Measurements from ENCODE around the gene TIMM10B. TPM values are rescaled to one million over a fixed set of nuclear protein-coding genes. Genes with fewer than 3 reads are reported as not detected.

Gene TIMM10B
- total and polyA plus RNA-seq, 9 of the 15 experiments (the other 6 are each of a cell fraction or from before 2014, with no cell fraction given) = 43.2 to 163 (median 57.0) TPM

DNA sequence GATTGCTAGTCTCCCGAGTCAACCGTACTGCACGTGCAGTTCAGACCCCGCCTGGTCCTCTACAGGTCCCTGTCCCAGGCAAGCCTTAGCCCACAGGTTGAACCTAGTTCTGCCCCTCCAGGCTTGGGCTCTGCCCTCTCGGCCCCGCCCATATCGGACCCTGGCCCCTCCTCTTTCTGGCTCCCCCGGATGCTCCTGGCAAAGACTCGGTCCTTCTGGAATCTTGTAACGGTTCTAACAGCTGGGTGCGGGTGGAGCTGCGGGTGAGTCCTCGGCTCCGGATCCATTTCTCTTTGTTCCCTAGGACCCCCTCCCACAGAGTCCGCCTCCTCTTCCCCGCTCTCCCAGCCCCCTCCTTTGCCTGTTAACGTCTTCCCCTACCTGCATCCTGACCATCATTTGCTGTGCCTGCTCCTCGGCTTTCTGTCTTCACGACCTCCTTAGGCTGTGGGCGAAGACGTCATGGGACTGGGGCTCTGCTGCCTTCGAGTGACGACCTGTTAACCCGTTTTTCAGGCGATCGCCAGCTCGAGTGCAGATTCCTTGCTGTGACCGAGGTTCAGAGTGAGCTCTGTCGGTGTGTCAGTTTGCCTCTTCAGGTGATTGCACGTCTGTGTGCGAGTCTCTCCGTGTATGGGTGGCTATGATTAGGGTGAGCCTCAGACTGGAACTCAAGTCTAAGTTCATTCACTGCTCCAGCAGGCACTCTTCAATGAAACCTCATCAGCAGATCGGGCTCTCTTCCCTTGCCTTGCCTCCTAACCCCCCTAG is 16.0 kb downstream of the TIMM10B start, which contains the start of gene DNHD1:
TSS of gene DNHD1 (plus strand) at position 212 of the 771 bp plus-strand sequence. CDS start 936 bp downstream, outside the sequence.
- Histone ChIP-seq H3K9me1 (ENCODE audit: control insufficient read depth, insufficient read depth, low read length) (no peaks in the 10 kb centered on the region), H3K79me2 (ENCODE audit: control insufficient read depth, insufficient read depth, low read length) (no peaks in the 10 kb centered on the region), H3K36me3 (ENCODE audit: control insufficient read depth, insufficient read depth, low read length) (peaks cover 39% of the 10 kb centered on the region), H3K9me3 (replicated peaks; ENCODE audit: control insufficient read depth, insufficient read depth, low read depth, low read length) (no peaks in the 10 kb centered on the region), H4K20me1 (replicated peaks; ENCODE audit: control insufficient read depth, insufficient read depth, low read length) (peaks cover 4% of the 10 kb centered on the region; the same call in 1 of the 2 replicates), H3K4me1 (replicated peaks in 1 of 2; ENCODE audit: control insufficient read depth in 2 of 2, insufficient read depth in 2 of 2, low read length in 2 of 2) (no peaks in the 10 kb centered on the region), H3K9ac (ENCODE audit: insufficient read depth in 1 of 2, low read depth in 2 of 2, low read length in 2 of 2) (peak within 1 kb of the TSS in 1 of 2 experiments; percentile 55; a peak in 2 of 4 replicates), H3K27me3 (ENCODE audit: control insufficient read depth in 2 of 2, insufficient read depth in 2 of 2, low read length in 2 of 2) (no peaks in the 10 kb centered on the region), H3K4me2 (ENCODE audit: insufficient read depth, low read length) (no peak within 1 kb of the TSS), H3K27ac (ENCODE audit: extremely low read depth, low read depth, low read length) (no peak within 1 kb of the TSS), H3K4me3 (no peak within 1 kb of the TSS), H2AFZ (ENCODE audit: low read depth, low read length) (no peak within 1 kb of the TSS)
- intact Hi-C loops (cut with micrococcal nuclease) = no loop called here
- WGBS (ENCODE audit: insufficient coverage, low coverage, missing lambda C conversion rate) = 79% methylated on average over 22 of the region's 33 CpGs
- FAIRE-seq (no peak), ATAC-seq (no peak), DNase-seq (ENCODE audit: extremely low read depth in 1 of 4, low spot score in 3 of 4) (peak in 2 of 4 experiments; percentile 31 to 39)
- POLR2A ChIA-PET = interaction anchor here (0.6 to 5.1 kb wide), 5 partner anchors 9 to 44 kb away, joined by 3 to 33 read pairs (median 5); no protein-coding TSS in a partner anchor
- CTCF ChIA-PET (ENCODE audit: low intra/inter-chr PET ratio) = no interaction called here
- in situ Hi-C loops (cut with MboI) = no loop called here
- BruUV-seq (replicated peaks) = no TSS peak
- TF ChIP-seq, protein P1, sequence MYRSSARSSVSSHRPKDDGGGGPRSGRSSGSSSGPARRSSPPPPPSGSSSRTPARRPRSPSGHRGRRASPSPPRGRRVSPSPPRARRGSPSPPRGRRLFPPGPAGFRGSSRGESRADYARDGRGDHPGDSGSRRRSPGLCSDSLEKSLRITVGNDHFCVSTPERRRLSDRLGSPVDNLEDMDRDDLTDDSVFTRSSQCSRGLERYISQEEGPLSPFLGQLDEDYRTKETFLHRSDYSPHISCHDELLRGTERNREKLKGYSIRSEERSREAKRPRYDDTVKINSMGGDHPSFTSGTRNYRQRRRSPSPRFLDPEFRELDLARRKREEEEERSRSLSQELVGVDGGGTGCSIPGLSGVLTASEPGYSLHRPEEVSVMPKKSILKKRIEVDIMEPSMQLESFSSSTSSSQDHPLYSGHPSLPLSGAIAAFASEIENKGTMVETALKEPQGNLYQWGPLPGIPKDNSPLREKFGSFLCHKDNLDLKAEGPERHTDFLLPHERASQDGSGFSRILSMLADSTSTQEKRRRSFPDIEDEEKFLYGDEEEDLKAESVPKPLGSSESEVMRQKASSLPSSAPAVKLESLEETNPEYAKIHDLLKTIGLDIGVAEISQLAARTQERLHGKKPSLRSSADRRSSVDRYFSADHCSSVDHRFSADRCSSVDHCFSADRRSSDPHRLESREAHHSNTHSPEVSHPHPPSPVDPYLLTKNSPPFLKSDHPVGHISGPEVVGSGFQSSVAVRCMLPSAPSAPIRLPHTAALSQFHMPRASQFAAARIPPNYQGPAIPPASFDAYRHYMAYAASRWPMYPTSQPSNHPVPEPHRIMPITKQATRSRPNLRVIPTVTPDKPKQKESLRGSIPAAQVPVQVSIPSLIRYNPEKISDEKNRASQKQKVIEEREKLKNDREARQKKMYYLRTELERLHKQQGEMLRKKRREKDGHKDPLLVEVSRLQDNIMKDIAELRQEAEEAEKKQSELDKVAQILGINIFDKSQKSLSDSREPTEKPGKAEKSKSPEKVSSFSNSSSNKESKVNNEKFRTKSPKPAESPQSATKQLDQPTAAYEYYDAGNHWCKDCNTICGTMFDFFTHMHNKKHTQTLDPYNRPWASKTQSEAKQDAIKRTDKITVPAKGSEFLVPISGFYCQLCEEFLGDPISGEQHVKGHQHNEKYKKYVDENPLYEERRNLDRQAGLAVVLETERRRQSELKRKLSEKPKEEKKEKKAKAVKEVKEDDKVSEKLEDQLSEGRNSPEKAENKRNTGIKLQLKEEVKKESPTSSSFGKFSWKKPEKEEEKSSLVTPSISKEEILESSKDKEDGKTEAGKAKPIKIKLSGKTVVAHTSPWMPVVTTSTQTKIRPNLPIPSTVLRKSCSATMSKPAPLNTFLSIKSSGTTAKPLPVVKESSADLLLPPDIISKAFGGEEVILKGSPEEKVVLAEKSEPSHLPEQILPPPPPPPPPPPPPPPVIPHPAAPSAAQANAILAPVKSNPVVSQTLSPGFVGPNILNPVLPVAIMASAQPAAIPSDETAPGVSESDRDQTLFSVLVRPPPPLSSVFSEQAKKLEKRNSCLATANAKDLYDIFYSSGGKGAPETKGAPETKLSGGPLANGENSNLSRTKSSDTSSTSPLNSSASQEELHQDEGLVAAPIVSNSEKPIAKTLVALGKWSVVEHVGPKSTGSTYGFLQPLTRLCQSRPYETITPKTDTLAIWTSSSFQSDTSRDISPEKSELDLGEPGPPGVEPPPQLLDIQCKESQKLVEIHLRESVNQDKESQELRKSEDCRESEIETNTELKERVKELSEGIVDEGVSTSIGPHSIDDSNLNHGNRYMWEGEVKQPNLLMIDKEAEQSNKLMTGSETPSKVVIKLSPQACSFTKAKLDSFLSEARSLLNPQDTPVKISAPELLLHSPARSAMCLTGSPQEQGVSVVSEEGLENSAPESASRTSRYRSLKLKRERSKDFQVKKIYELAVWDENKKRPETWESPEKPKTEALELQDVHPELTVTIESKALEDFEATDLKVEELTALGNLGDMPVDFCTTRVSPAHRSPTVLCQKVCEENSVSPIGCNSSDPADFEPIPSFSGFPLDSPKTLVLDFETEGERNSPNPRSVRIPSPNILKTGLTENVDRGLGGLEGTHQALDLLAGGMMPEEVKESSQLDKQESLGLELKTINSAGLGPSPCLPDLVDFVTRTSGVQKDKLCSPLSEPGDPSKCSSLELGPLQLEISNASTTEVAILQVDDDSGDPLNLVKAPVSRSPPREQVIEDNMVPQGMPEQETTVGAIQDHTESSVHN (IDR thresholded peaks at IDR 0.05; ENCODE audit: borderline replicate concordance in 1 of 2, low read depth in 1 of 2) = no peak
- TF ChIP-seq IRF2 (CRISPR knock-in tag; IDR thresholded peaks at IDR 0.05) = no peak
- TF ChIP-seq ZNF324 (CRISPR knock-in tag; IDR thresholded peaks at IDR 0.05) = no peak
- TF ChIP-seq ZNF354B (CRISPR knock-in tag; IDR thresholded peaks at IDR 0.05) = no peak
- no peak for TF ChIP-seq SIN3A (IDR thresholded peaks at IDR 0.05; ENCODE audit: borderline replicate concordance in 2 of 2, control insufficient read depth in 1 of 2, low read depth in 2 of 2, low read length in 2 of 2)
- TF ChIP-seq NFXL1 (CRISPR knock-in tag; IDR thresholded peaks at IDR 0.05) = no peak
- no peak for TF ChIP-seq BMI1 (IDR thresholded peaks at IDR 0.05; ENCODE audit: low read length)
- no peak for TF ChIP-seq TBL1XR1 (IDR thresholded peaks at IDR 0.05; ENCODE audit: low read length in 2 of 2)
- no peak for TF ChIP-seq HNRNPL (IDR thresholded peaks at IDR 0.05; ENCODE audit: low read depth, low read length)
